HL-60/S4 treated with phorbol 12-myristate 13-acetate at 8.2 ng/mL for 4 days and 3 days (cell line): ENCODE results near the gene HARBI1.

Source experiments
- in situ Hi-C: fragments of 300-500 bp; cut with MboI; formaldehyde crosslinking; loops from 2 replicates; pipeline ENCODE4 v1.15.0; 2022; ENCODE audit warnings: low sequenced_read_pairs

Gene HARBI1

DNA sequence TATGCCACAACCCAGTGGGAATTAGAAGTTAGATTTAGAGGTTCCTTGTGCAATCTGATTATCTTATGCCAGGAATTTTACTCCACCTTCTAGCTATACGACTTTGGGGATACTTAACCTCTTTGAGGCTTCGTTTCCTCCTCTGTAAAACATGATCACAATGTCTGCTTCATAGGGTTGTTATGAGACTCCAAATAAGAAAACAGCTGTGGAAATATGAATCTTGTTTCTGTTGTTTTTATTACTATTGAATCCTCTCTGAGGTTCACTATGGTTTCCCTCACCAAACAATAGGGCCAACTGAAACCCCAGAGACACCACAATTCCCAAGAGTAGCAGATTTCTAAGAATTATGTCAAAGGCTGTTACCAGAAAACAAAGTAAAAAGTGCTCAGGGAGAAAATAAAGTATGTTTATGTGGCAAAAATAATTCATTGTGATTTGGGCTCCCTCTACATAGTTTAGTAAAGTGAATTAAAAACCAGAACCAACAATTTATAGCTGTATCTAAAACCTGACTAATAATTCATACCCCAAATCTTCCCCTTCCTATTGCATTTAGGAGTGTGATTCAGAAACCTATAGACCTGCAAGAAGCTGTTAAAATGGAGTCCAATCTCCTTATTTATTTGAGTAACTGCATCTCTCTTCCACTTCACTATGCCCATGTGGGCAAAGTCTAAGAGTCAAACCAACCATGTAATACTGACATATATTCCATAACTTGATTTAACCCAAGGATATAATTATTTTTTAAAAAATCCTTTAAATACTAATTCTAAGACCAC is 61.6 kb downstream of the HARBI1 start:
- in situ Hi-C loops: no loop called here

DNA sequence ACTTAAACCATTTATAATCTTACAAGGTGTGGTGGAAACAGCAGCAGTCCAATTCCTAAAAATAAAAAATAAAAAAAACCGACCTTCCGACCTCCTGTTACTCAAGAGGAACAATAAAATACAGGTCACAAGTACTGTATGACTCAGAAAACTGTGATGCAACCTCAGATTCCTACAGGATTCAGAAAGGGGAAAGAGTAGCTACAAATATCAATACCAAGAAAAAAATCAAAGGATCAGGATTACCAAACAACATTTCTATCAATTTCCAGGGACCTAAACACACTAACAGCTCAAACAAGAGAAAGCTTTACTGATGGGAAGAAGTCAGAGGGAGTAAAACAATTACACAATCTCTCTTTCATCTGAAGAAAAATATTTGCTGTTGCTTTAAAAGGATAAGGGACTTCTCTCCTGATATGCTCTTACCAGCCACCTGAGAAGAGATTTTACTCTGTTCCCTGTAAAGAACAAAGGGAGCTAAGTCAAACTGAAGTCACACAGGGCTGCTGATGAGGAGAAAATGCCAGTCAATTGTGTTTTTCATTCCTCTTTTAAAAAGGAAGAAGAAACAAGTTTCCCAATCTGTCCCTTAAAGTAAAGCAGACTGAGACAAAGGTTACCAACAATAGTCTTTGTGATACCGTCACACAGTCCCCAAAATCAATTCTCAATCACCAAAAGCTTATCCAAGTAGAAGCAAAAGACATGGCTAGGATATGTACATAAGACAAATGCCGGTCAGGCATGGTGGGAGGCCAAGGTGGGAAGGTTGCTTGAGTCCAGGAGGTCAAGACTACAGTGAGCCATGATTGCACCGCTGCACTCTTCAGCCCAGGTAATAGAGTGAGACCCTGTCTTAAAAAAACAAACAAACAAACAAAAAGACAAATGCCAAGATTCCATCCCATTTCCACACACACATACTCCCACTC is 62.5 kb downstream of the HARBI1 start:
- in situ Hi-C loops: no loop called here

DNA sequence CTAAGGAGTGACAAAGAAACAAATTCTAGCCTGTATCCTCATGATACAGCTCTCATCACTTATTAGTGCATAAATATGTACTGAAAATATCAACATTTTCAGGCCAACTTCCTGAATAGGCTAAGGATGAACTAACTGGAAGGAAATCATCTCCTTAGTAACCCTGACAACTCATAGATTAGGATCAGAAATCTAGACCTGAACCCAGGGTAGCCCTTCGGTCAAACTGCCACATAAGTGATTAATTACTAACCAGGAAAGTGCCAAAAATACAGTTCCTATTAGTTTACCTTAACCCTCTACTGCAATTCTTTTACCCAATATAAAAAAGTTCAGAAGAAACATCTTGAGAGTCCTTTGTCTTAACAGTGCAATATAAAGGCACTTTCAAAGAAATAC is 63.2 kb downstream of the HARBI1 start:
- in situ Hi-C loops: no loop called here
